HepG2 (cell line): ENCODE measurements around the gene CHIC2. TPM values are rescaled to one million over a fixed set of nuclear protein-coding genes. Genes with fewer than 3 reads are reported as not detected.

Experiments
- HCFC1 ChIP-seq: fragments of 150-350 bp; IDR thresholded peaks from 2 replicates; pipeline ENCODE4 v1.6.1; 2014; ENCODE audit warnings: low read depth, low read length
- HNF4A ChIP-seq: sonication (generic); formaldehyde crosslinking; IDR thresholded peaks from 2 replicates; pipeline ENCODE4 v1.4.0; 2020; ENCODE audit warnings: missing genetic modification reagents
- HNRNPH1 ChIP-seq: fragments of 200-400 bp; formaldehyde crosslinking; optimal IDR thresholded peaks from 2 replicates; pipeline ENCODE3; 2017; ENCODE audit warnings: mild to moderate bottlenecking, low read depth, low read length
- IKZF1 ChIP-seq: fragments of 450-650 bp; IDR thresholded peaks from 2 replicates; pipeline ENCODE4 v1.7.1; 2016
- JARID2 ChIP-seq: sonication (generic); formaldehyde crosslinking; IDR thresholded peaks from 2 replicates; pipeline ENCODE4 v1.8.1; 2023; ENCODE audit warnings: missing genetic modification reagents, inconsistent platforms; ENCODE audit not compliant: insufficient replicate concordance
- MAFG ChIP-seq: sonication (generic); formaldehyde crosslinking; IDR thresholded peaks from 2 replicates; pipeline ENCODE4 v1.5.1; 2020; ENCODE audit warnings: mild to moderate bottlenecking, missing genetic modification reagents
- POGZ ChIP-seq: sonication (generic); formaldehyde crosslinking; IDR thresholded peaks from 2 replicates; pipeline ENCODE4 v1.4.0; 2020; ENCODE audit warnings: mild to moderate bottlenecking, missing genetic modification reagents
- RERE ChIP-seq: IDR thresholded peaks from 2 replicates; pipeline ENCODE4 v1.6.1; 2016; ENCODE audit warnings: low read depth, missing genetic modification reagents, missing compliant biosample characterization
- SALL1 ChIP-seq: sonication (generic); formaldehyde crosslinking; IDR thresholded peaks from 2 replicates; pipeline ENCODE4 v1.8.0; 2022; ENCODE audit warnings: mild to moderate bottlenecking, missing genetic modification reagents
- SAP130 ChIP-seq: IDR thresholded peaks from 2 replicates; pipeline ENCODE4 v1.6.1; 2016; ENCODE audit warnings: low read depth
- ZBTB14 ChIP-seq: sonication (generic); formaldehyde crosslinking; IDR thresholded peaks from 2 replicates; pipeline ENCODE4 v1.4.0; 2020; ENCODE audit warnings: missing genetic modification reagents
- ZBTB2 ChIP-seq: sonication (generic); formaldehyde crosslinking; IDR thresholded peaks from 2 replicates; pipeline ENCODE4 v1.8.0; 2022; ENCODE audit warnings: low read depth, missing genetic modification reagents
- ZBTB25 ChIP-seq: IDR thresholded peaks from 2 replicates; pipeline ENCODE4 v1.6.1; 2018; ENCODE audit warnings: missing genetic modification reagents
- ZGPAT ChIP-seq: IDR thresholded peaks from 2 replicates; pipeline ENCODE4 v1.6.1; 2016; ENCODE audit warnings: mild to moderate bottlenecking
- ZNF530 ChIP-seq: sonication (generic); formaldehyde crosslinking; IDR thresholded peaks from 2 replicates; pipeline ENCODE4 v1.5.0; 2020; ENCODE audit warnings: low read depth, mild to moderate bottlenecking, missing genetic modification reagents
- ZNF704 ChIP-seq: sonication (generic); formaldehyde crosslinking; IDR thresholded peaks from 2 replicates; pipeline ENCODE4 v1.8.1; 2023; ENCODE audit warnings: mild to moderate bottlenecking, inconsistent platforms, moderate library complexity, missing genetic modification reagents, borderline replicate concordance
- ZNF713 ChIP-seq: sonication (generic); formaldehyde crosslinking; IDR thresholded peaks from 2 replicates; pipeline ENCODE4 v1.4.0; 2020; ENCODE audit warnings: mild to moderate bottlenecking, missing genetic modification reagents
- polyA plus RNA-seq, 8 experiments: library from polyadenylated mRNA; depleted of rRNA in 3 of 8; stranded (reverse) in 7 of 8; unstranded in 1 of 8; fragments of >200 nt; fragmentation: Illumina TruSeq in 4 of 8; extraction: Trizol in 4 of 8; gene quantifications; 2 replicates each; pipeline versions ENCODE4 v1.2.1 to v1.2.3, GENCODE V29; 2011 to 2016; ENCODE audit warnings: low read depth in 4 of 8, missing spikeins in 1 of 8, mixed read lengths in 1 of 8; ENCODE audit not compliant: insufficient read depth in 1 of 8
- total RNA-seq, 5 experiments: library from RNA; depleted of rRNA; stranded (reverse); fragments of >200 nt; fragmentation: Illumina TruSeq; extraction: Trizol; gene quantifications; 2 replicates each; pipeline ENCODE4 v1.2.3, GENCODE V29; 2016; ENCODE audit warnings: low read depth in 1 of 5

CHIC2 gene
- total and polyA plus RNA-seq, 2 of the 13 experiments (the other 11 are each of a cell fraction or from before 2014, with no cell fraction given), result 10.0 to 17.2 TPM

GRCh38 chr4:54091637-54092404 lies 27.4 kb upstream of the CHIC2 start (continued):
- no peak for TF ChIP-seq RERE (CRISPR knock-in tag)
- TF ChIP-seq MAFG (CRISPR knock-in tag), result no peak
- TF ChIP-seq ZBTB25 (CRISPR knock-in tag), result peak; percentile 14; the same call in 1 of the 2 replicates
- TF ChIP-seq JARID2 (CRISPR knock-in tag), result no peak
- peak; percentile 11; the same call in 1 of the 2 replicates for TF ChIP-seq SAP130 (CRISPR knock-in tag)
- TF ChIP-seq IKZF1, result no peak
- TF ChIP-seq ZNF704, result no peak
- TF ChIP-seq ZBTB14 (CRISPR knock-in tag), result peak; percentile 45; the same call in 1 of the 2 replicates
- no peak for TF ChIP-seq ZNF713
- TF ChIP-seq HCFC1, result no peak
- TF ChIP-seq ZGPAT (CRISPR knock-in tag), result peak; percentile 22; the same call in 1 of the 2 replicates
- TF ChIP-seq HNF4A (CRISPR knock-in tag), result peak; percentile 65
- no peak for TF ChIP-seq ZNF530 (CRISPR knock-in tag)
- peak; percentile 75 for TF ChIP-seq SALL1 (CRISPR knock-in tag)
- no peak for TF ChIP-seq ZBTB2
- TF ChIP-seq POGZ (CRISPR knock-in tag), result peak; percentile 21; the same call in 1 of the 2 replicates
- TF ChIP-seq HNRNPH1, result no peak
